KG1 (cell line): ENCODE data around the gene ETV4.

Experiments
- DNase-seq: peaks from one replicate; lab custom pipeline; 2025; lab: John Stamatoyannopoulos, UW

Gene ETV4

GRCh38 chr17:43546319-43547188 lies at the start of gene ETV4:
ETV4 (minus strand) TSS chr17:43546340; CDS start chr17:43545617, 723 bp downstream.
- DNase-seq: peak; percentile 44

GRCh38 chr17:43595466-43595865 lies 49.3 kb upstream of the ETV4 start:
- no peak for DNase-seq

DNA sequence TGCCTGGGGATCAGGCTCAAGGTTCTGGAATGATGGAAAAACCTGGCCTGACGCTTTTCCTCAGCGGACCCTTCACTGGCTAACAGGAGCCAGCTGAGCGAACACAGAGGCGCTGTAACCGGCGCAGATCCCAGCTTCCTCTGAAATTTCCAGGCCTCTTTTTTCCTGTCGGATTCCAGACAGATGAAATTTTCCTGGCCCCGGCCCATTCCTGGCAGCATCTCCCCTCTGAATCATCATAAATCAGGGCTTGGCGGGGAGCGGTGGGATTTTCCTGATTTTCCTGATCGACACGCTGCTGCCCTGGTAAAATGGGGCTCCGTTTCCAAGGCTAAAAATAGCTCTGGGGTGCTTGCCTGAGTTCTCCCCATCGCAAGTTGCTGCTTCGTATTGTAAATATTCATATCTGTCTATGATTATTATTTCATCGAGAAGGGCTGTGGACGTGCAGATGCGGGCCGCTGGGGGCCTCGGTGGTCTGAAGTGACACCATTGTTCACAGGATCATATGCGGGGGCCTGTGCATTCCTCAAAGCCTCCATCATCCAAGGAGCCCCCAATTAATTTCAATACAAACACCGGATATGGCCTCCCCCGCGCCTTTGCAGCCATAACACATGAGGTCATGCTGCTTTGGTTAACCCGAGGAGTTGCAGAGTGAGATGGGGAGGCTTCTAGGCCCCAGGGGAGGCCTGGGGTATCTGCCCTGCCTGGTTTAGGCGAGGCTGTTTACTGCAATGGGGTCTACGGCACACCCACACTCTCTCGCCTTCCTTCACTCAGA lies 45.8 kb upstream of the ETV4 start:
- no peak for DNase-seq

DNA sequence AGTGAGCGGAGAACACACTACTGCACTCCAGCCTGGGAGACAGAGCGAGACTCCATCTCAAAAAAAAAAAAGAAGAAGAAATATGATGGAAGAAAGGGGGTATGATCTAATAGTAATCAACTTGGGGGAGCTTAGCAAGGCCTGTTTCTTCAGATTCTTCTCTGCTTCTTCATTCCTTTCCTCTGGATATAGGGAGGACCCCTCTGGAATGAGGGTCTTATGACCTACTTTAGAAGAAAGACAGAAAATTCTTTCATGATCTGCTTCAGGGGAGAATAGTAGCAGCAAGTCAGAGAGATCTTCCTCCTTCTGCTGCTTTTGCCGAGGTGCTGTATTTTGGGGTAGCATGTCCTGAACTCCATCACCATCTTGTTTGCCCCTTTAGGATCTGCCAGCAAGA lies 44.9 kb upstream of the ETV4 start:
- DNase-seq: no peak

- no peak for DNase-seq
Observed at GRCh38 chr17:43588664-43589435, 42.7 kb upstream of the ETV4 start.

DNA sequence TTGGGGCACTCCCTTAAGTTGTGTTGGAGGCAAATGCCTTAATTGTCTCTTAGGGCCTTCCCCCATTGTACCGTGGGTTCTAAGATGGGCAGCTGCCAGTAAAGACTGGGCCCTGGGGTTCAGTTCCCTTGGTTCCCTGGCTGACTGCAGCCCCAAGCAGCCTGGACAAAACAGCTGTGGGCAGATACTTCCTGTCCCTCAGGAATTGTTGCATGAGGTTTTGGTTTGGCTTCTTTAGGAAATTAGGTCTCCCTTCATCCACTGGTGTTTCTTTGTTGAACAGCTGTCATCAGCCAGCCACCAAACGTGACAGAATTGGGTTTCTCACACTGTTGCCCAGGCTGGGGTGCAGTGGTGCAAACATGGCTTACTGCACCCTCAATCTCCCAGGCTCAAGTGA lies 42.0 kb upstream of the ETV4 start:
- no peak for DNase-seq

DNA sequence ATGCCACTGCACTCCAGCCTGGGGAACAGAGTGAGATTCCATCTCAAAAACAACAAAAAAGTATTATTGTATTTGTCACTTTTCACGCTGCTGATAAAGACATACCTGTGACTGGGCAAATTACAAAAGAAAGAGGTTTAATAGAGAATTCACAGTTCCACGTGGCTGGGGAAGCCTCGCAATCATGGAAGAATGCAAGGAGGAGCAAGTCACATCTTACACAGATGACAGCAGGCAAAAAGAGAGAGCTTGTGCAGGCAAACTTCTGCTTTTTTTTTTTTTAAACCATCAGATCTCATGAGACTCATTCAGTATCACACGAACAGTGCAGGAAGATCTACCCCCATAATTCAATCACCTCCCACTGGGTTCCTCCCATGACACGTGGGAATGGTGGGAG lies 41.5 kb upstream of the ETV4 start:
- no peak for DNase-seq

DNA sequence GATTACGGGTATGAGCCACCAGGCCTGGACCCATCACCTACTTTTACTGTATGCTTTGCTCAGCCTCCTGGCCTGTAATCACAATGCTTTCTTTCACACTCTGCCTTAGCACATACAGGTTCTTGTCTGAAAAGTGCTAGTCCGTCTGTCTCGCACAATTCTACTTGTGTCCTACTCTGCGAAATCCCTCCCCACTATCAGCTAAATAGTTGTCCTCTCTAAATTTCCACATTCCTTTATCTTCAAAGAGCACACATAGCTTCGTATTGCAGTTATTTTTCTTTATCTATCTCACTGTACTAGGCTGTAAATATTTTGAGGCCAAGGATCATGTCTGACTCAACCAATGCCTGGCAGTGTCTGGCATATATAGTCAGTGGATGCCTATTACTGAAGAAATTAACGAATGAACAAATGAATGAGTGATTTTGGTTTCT lies 38.5 kb upstream of the ETV4 start:
- no peak for DNase-seq

GRCh38 chr17:43583332-43583731 lies 37.2 kb upstream of the ETV4 start:
- no peak for DNase-seq

DNA sequence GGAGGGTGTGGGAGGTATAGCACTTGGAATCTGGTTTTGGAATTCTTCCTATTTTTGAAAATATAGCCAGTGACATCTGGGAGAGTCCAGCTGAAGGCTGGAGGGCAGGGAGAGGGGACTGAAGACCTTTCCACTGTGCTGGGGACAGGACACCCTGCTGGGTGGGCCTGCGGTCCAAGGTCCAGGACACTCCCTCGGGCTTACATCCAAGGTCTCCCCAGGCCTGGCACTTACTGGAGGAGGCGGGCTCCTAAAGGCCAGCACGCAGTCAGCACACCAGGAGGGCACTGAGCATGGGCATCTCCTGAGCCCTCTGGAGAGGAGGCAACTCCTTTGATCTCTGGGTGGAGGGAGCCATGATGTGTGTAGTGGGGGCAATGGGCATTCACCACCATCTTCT lies 35.5 kb upstream of the ETV4 start:
- no peak for DNase-seq

- DNase-seq: no peak
Observed at GRCh38 chr17:43581130-43581529, 35.0 kb upstream of the ETV4 start.

GRCh38 chr17:43579566-43580140 lies 33.5 kb upstream of the ETV4 start:
- no peak for DNase-seq

- DNase-seq: no peak
Observed at GRCh38 chr17:43578699-43579565, 32.8 kb upstream of the ETV4 start.

- DNase-seq: no peak
Observed at GRCh38 chr17:43578404-43578698, 32.2 kb upstream of the ETV4 start.

- no peak for DNase-seq
Observed at GRCh38 chr17:43577664-43578403, 31.7 kb upstream of the ETV4 start.

DNA sequence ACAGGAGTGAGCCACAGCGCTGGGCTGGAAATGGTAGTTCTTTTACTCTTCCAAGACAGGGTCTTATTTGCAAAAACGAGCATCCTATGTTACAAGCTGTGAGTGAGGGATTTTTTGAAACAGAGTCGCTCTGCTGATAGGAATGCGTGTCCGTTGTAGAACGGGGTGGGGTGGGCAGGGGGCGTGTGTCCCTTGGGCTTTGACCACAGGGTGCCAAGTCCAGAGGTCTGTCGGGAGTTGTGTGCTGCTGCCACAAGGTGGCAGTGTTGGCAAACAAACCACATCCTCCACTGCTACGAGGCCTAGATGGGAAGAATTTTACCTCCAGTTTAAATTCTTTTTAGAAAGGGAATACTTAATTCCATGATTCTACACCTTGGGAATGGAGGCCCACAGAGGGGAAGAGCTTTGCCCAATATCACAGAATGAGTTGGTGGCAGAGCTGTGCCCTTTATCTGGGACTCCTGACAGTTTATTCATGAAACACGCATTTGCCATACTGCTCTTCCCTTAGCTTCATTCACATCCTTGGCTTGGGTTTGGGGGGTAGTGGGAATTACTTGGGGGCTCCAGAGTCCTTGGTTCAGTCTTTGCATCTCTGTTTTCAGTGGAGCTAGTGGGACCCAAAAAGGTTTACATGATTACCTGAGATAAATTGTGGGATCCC lies 30.6 kb upstream of the ETV4 start:
- DNase-seq: peak; percentile 12

DNA sequence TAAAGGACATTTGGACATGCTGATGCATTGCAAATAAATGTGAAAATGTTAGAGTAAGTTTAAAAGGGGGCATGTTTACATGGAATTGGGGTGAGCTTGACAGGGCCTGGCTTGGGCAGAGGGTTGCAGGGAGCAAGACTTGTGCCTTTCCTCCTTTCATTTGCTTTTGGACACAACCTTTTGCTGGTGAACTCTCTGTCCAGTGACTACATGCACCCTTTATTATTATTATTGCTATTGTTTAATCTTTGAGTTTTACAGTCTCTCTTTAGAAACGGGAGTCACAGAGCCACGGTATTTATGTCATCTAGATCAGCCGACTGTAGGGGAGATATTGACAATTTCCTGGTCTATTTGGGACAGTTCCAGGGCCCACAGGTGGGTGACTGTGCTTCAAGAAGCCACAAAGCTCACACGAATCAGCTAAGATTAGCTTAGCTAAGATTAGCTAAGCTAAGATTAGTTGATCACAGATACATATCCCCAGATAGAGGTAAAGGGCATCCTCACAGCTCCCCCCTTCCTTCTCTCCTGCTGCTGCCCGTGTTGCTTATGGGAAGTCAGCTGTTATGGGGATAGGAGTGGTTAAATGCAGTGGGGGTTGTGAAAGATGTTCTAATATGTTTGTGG lies 28.9 kb upstream of the ETV4 start:
- no peak for DNase-seq

GRCh38 chr17:43574348-43574747 lies 28.2 kb upstream of the ETV4 start:
- no peak for DNase-seq

GRCh38 chr17:43573579-43574321 lies 27.6 kb upstream of the ETV4 start:
- no peak for DNase-seq
